CD4-positive, CD25-positive, alpha-beta regulatory T cell (primary cell): ENCODE results near the gene ZFPM1. TPM values are rescaled to one million over a fixed set of nuclear protein-coding genes. Genes with fewer than 3 reads are reported as not detected.

Experiments used
- ATAC-seq, 2 donors: fragments of 150-1000 bp; cut with Tn5 transposase; one replicate each; pipeline ENCODE4 v1.10.0; 2021; ENCODE audit warnings: low read depth in 2 of 2, moderate number of reproducible peaks in 2 of 2, moderate library complexity in 1 of 2
- DNase-seq, 3 donors: peaks; one replicate each; pipeline versions ENCODE4 v3.0.0 to v3.0.0-alpha.2; 2012 to 2022; ENCODE audit warnings: mixed read lengths in 1 of 3
- H3K27ac ChIP-seq: one replicate; pipeline ENCODE4 v1.7.0; 2013; ENCODE audit warnings: mild to moderate bottlenecking, low read length; ENCODE audit not compliant: insufficient read depth, poor library complexity, severe bottlenecking
- H3K27me3 ChIP-seq: one replicate; pipeline ENCODE4 v1.7.0; 2013; ENCODE audit warnings: low read length; ENCODE audit not compliant: control insufficient read depth, insufficient read depth
- H3K36me3 ChIP-seq: one replicate; pipeline ENCODE4 v1.7.0; 2013; ENCODE audit warnings: mild to moderate bottlenecking, low read length, moderate library complexity; ENCODE audit not compliant: control insufficient read depth, insufficient read depth
- H3K4me1 ChIP-seq: 2 replicates; pipeline ENCODE4 v1.7.0; 2013; ENCODE audit warnings: mild to moderate bottlenecking, low read length; ENCODE audit not compliant: insufficient read depth, control insufficient read depth, poor library complexity, severe bottlenecking
- H3K4me3 ChIP-seq: one replicate; pipeline ENCODE4 v1.7.0; 2013; ENCODE audit warnings: low read depth, mild to moderate bottlenecking, low read length, moderate library complexity
- H3K9me3 ChIP-seq, 2 experiments: 1 replicate in 1 of 2; 2 replicates in 1 of 2; pipeline ENCODE4 v1.7.0; 2013; ENCODE audit warnings: low read length in 2 of 2, mild to moderate bottlenecking in 1 of 2, moderate library complexity in 1 of 2; ENCODE audit not compliant: control insufficient read depth in 2 of 2
- H3K27ac Mint-ChIP-seq, 3 donors: one replicate each; pipeline ENCODE4 v1.8.0; 2020 to 2022; ENCODE audit warnings: mild to moderate bottlenecking in 3 of 3, mixed read lengths in 3 of 3, moderate library complexity in 2 of 3
- H3K27me3 Mint-ChIP-seq: one replicate; pipeline ENCODE4 v1.8.0; 2022; ENCODE audit warnings: mild to moderate bottlenecking, mixed read lengths
- H3K36me3 Mint-ChIP-seq: one replicate; pipeline ENCODE4 v1.8.0; 2020; ENCODE audit warnings: mixed read lengths
- H3K4me1 Mint-ChIP-seq, 4 donors: one replicate each; pipeline ENCODE4 v1.8.0; 2020 to 2022; ENCODE audit warnings: mixed read lengths in 4 of 4, mild to moderate bottlenecking in 1 of 4
- H3K4me3 Mint-ChIP-seq, 4 donors: one replicate each; pipeline ENCODE4 v1.8.0; 2020 to 2022; ENCODE audit warnings: mild to moderate bottlenecking in 4 of 4, mixed read lengths in 4 of 4, moderate library complexity in 3 of 4
- H3K9me3 Mint-ChIP-seq, 7 donors: one replicate each; pipeline ENCODE4 v1.8.0; 2020 to 2022; ENCODE audit warnings: mixed read lengths in 7 of 7, mild to moderate bottlenecking in 3 of 7, moderate library complexity in 2 of 7
- polyA plus RNA-seq, 4 donors: library from polyadenylated mRNA; unstranded; fragments of 300-500 nt; fragmentation: Illumina TruSeq; gene quantifications; one replicate each; pipeline ENCODE4 v1.2.3, GENCODE V29; 2021
- total RNA-seq: library from RNA; stranded (reverse); gene quantifications from one replicate; pipeline ENCODE4 v1.2.3, GENCODE V29; 2022

ZFPM1 gene
- total and polyA plus RNA-seq, 5 donors from 2014 or later, result 0.07 to 30.2 (median 0.16) TPM

DNA sequence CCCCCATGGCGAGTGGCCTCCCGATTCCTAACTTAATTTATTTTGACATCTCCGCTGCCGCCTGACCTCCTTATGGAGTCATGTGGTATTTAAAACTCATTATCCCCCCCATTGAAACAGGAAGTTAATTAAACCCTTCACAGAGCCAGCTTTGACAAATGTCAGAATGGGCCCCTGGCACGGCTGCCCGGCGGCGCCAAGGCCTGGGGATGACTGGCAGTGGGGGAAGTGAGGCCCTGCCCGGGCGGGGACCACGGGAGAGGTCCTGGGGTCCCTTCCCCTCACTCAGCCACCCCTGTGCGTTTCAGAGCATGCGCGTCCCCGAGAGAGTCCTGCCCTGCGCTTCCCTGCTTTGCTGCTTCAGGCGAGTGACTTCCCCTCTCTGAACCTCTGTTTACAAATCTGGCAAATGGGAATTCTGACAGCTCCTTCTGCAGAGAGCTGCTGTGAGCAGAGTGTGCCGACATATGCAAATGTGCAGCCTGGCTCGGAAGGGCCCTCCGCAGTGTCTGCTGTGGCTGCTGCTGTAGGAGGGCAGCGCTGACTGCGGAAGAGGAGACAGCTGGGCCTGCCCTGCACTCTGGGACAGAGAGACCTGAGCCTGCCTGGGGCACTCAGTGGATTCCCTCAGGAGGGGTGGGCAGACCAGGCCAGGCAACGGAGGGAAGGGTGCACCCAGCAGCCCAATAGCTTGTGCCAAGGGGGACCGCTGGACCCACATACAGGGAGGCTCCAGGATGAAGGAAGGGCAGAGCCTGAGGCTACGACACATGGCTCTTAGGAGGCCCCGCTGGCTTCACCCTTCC lies 4.4 kb upstream of the ZFPM1 start:
- Mint-ChIP-seq H3K9me3 (no peaks in the 10 kb centered on the region), H3K4me3 (peak overlapping the region in 1 of 4 donors; percentile 25), H3K36me3 (no peaks in the 10 kb centered on the region), H3K27me3 (peaks cover 6% of the 10 kb centered on the region), H3K4me1 (peaks cover 0 to 10% (median 4%) of the 10 kb centered on the region in 4 donors), H3K27ac (no peak overlapping the region)
- no peaks in the 10 kb centered on the region for H3K27me3 ChIP-seq
- no peaks in the 10 kb centered on the region for H3K36me3 ChIP-seq
- no peaks in the 10 kb centered on the region for H3K9me3 ChIP-seq
- peaks cover 10% of the 10 kb centered on the region for H3K4me1 ChIP-seq
- H3K4me3 ChIP-seq, result no peak overlapping the region
- DNase-seq (no peak), ATAC-seq (no peak)
- H3K27ac ChIP-seq, result no peak overlapping the region

DNA sequence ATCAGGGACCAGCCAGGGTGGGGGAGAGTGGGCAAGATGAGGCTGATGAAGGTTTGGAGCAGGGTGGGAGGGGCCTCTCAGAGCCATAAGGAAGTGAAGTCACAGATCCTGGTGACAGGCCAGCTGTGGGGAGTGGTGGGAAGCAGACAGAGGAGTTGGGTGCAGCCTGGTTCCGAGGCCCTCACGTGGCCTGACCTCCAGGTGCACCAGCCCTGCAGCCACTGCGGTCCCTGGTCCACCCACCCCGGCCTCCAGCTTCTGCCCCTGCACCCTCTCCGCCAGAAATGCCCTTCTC lies 3.9 kb upstream of the ZFPM1 start:
- H3K27ac Mint-ChIP-seq, result no peak overlapping the region
- no peaks in the 10 kb centered on the region for H3K36me3 Mint-ChIP-seq
- Histone ChIP-seq H3K27me3 (no peaks in the 10 kb centered on the region), H3K9me3 (no peaks in the 10 kb centered on the region), H3K4me1 (peaks cover 10% of the 10 kb centered on the region), H3K27ac (no peak overlapping the region), H3K4me3 (no peak overlapping the region), H3K36me3 (no peaks in the 10 kb centered on the region)
- H3K9me3 Mint-ChIP-seq, result no peaks in the 10 kb centered on the region
- peak overlapping the region in 1 of 4 donors; percentile 25 for H3K4me3 Mint-ChIP-seq
- no peak for DNase-seq
- ATAC-seq, result no peak
- H3K4me1 Mint-ChIP-seq, result peaks cover 0 to 10% (median 4%) of the 10 kb centered on the region in 4 donors
- peaks cover 6% of the 10 kb centered on the region for H3K27me3 Mint-ChIP-seq

DNA sequence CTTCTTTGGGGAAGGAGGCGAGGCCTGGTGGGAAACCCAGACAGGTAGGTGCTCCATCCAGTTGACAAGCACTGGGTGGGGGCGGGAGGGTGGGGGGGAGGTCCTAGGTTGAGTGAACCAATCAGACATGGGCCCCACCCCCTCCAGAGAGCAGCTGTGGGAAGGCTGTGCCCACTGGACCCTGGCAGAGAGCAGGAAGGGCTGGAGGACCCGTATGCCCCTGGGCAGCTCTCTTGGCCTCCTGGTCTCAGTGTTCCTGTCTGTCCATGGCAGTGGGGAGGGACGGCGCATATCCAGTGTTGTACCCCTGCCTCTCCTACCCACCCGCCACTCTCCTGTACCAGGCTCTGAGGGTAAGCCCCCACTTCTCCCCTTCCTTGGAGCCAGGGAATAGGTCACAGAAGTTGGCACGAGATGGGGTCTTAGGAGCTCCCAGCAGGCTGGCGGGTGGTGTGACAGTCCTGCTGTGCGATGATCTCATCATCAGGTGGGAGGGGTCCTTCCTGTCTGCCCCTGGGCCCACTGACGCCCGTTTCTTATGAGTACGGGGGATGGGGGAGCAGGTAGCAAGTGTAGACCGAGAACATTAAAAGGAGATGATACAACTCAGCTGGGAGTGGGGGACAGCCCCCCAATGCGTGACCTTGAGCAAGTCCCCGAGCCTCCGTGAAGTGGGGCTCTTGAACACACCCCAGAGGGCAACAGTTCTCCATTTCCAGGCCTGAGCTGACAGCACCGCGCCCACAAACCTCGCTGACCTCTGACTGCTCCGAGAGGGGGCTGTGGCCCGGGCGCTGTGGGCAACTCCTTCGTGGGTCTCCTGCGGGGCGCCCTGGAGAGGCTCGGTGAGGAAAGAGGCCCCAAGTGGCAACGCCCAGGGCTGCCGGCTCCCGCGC lies 1.2 kb upstream of the ZFPM1 start:
- Histone ChIP-seq H3K36me3 (no peaks in the 10 kb centered on the region), H3K27ac (peak overlapping the region; percentile 77), H3K9me3 (no peaks in the 10 kb centered on the region), H3K4me3 (no peak overlapping the region), H3K4me1 (peaks cover 29% of the 10 kb centered on the region), H3K27me3 (no peaks in the 10 kb centered on the region)
- Mint-ChIP-seq H3K9me3 (no peaks in the 10 kb centered on the region), H3K27ac (peak overlapping the region in 2 of 3 donors; percentile 80 to 86), H3K36me3 (no peaks in the 10 kb centered on the region), H3K4me1 (peaks cover 2 to 19% (median 11%) of the 10 kb centered on the region in 4 donors), H3K27me3 (peaks cover 6% of the 10 kb centered on the region), H3K4me3 (peak overlapping the region; percentile 87 to 96 (median 93))
- DNase-seq, result peak in 1 of 3 donors; percentile 28
- no peak for ATAC-seq

DNA sequence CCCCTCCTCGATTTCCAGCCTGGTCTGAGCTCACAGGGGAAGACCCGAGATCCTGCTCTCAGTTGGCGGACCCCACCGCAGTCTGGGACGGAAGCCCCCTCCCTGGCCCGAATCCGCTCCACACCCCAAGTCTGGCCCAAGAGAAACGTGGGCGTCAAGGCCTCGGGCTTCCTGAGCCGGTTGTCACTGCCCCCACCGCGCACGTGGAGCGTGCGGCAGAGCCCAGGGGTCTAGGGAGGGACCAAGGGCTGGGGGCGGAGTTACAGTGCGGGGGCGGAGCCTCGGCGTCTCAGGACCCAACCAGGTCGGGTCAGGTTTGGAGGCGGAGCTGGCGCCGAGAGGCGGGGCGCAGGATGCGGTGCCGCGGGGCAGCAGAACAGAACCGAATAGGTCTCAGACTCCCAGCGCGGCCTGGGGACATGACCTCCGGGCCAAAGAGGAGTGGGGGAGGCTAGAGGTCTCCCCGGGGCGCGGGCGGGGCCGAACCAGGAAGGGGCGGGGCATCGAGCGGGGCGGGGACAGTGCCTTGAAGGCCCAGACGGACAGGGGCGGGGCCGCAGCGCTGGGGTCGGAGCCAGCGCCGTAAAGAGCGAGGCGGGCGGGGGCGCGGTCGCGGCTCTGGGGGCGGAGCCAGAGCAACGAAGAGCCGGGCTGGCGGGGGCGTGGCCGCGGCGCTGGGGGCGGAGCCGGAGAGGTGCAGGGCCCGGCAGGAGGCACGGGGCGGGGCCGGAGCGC lies 431 bp upstream of the ZFPM1 start:
- peak; percentile 96 to 98 (median 97) for DNase-seq
- H3K4me3 ChIP-seq, result no peak overlapping the region
- H3K4me1 ChIP-seq, result peaks cover 37% of the 10 kb centered on the region
- no peaks in the 10 kb centered on the region for H3K36me3 ChIP-seq
- no peaks in the 10 kb centered on the region for H3K27me3 ChIP-seq
- Mint-ChIP-seq H3K27ac (peak overlapping the region; percentile 80 to 94 (median 86)), H3K4me1 (peaks cover 2 to 27% (median 15%) of the 10 kb centered on the region in 4 donors), H3K36me3 (no peaks in the 10 kb centered on the region), H3K4me3 (peak overlapping the region; percentile 87 to 96 (median 93)), H3K27me3 (peaks cover 6% of the 10 kb centered on the region), H3K9me3 (no peaks in the 10 kb centered on the region)
- no peaks in the 10 kb centered on the region for H3K9me3 ChIP-seq
- H3K27ac ChIP-seq, result peak overlapping the region; percentile 77
- peak; percentile 67 to 74 for ATAC-seq

DNA sequence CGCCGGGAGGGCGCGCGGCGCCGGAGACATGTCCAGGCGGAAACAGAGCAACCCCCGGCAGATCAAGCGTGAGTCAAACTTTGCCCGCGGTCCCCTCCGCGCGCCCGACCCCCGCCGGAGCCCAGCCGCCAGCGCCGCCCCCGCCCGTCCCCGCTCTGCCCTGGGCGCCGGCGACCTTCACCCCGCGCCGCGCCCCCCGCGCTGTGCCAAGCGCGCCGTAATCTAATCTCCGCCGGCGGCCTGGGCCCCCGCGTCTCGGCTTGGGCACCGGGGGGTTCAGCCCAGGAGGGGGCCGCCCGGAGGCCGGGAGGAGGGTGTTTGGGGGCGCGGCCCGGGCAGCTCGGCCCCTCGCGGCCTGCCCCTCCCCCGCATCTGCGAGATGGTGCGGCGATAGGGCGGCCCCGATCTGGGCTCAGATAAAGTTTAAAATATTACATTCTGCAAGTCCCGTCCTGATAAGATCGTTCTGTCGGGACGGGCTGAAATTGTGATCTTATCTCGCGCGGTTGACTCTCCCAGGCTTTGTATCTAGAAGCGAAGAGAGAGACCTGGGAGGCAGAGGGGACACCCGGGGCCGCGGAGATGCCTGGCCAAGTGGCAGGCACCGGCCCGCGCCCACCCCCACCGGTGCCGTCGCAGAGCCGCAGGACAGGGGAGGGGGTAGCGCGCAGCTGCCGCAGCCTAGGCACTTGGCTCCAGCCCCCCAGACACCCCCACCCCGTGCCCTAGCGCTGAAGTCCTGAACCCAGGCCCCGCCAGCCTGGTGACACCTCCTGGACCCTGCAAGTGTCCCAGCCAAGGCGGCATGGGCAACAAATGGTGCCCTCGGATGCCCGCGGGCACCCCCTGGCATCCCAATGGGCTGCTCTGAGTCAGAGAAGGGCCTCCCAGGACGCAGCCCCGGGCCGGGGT lies 787 bp downstream of the ZFPM1 start:
- Mint-ChIP-seq H3K27ac (peak overlapping the region; percentile 5 to 96 (median 92)), H3K4me3 (peak overlapping the region; percentile 93 to 98 (median 96)), H3K27me3 (peaks cover 5% of the 10 kb centered on the region), H3K36me3 (no peaks in the 10 kb centered on the region), H3K4me1 (peaks cover 2 to 36% (median 18%) of the 10 kb centered on the region in 4 donors), H3K9me3 (no peaks in the 10 kb centered on the region)
- no peaks in the 10 kb centered on the region for H3K36me3 ChIP-seq
- H3K4me3 ChIP-seq, result peak overlapping the region; percentile 67
- H3K9me3 ChIP-seq, result no peaks in the 10 kb centered on the region
- H3K4me1 ChIP-seq, result peaks cover 49% of the 10 kb centered on the region
- no peaks in the 10 kb centered on the region for H3K27me3 ChIP-seq
- peak in 1 of 3 donors; percentile 28 for DNase-seq
- no peak for ATAC-seq
- peak overlapping the region; percentile 74 for H3K27ac ChIP-seq

DNA sequence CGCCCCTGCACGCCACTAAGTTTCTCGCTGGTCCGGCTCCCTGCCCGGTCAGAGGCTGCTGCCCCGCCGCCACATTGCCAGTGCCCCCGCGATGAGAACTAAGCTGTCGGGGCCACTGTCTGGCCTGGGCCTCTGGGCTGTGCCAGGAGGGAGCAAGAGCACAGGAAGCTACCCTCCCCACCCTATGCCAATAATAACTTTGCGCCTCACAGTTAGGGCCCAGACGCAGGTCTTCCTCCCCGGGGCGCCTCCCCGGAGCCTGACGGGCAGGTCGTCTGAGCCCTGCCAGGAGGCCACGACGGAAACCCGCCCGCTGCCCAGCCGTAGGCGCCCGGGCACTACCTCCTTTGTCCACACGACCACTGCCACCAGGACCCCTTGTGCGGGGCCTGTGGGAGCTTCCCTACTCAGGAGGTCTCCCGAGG lies 1.5 kb downstream of the ZFPM1 start:
- Mint-ChIP-seq H3K4me3 (peak overlapping the region; percentile 93 to 98 (median 96)), H3K4me1 (peaks cover 4 to 42% (median 19%) of the 10 kb centered on the region in 4 donors), H3K9me3 (no peaks in the 10 kb centered on the region), H3K27ac (peak overlapping the region; percentile 80 to 96 (median 92)), H3K27me3 (no peaks in the 10 kb centered on the region), H3K36me3 (no peaks in the 10 kb centered on the region)
- peak; percentile 27 to 88 (median 64) for DNase-seq
- no peaks in the 10 kb centered on the region for H3K27me3 ChIP-seq
- no peaks in the 10 kb centered on the region for H3K9me3 ChIP-seq
- H3K36me3 ChIP-seq, result no peaks in the 10 kb centered on the region
- peak overlapping the region; percentile 67 for H3K4me3 ChIP-seq
- peak overlapping the region; percentile 74 for H3K27ac ChIP-seq
- peaks cover 56% of the 10 kb centered on the region for H3K4me1 ChIP-seq
- no peak for ATAC-seq
